Dedifferentiated amniotic fluid mesenchymal stem cell (primary cell): ENCODE results near the gene WDR18.

Experiments
- DNase-seq: peaks from one replicate; pipeline ENCODE4 v3.0.0-alpha.2; 2016; ENCODE audit errors: extremely low spot score

The WDR18 gene

GRCh38 chr19:1008268-1009040 lies 24.3 kb downstream of the WDR18 start:
- no peak for DNase-seq

DNA sequence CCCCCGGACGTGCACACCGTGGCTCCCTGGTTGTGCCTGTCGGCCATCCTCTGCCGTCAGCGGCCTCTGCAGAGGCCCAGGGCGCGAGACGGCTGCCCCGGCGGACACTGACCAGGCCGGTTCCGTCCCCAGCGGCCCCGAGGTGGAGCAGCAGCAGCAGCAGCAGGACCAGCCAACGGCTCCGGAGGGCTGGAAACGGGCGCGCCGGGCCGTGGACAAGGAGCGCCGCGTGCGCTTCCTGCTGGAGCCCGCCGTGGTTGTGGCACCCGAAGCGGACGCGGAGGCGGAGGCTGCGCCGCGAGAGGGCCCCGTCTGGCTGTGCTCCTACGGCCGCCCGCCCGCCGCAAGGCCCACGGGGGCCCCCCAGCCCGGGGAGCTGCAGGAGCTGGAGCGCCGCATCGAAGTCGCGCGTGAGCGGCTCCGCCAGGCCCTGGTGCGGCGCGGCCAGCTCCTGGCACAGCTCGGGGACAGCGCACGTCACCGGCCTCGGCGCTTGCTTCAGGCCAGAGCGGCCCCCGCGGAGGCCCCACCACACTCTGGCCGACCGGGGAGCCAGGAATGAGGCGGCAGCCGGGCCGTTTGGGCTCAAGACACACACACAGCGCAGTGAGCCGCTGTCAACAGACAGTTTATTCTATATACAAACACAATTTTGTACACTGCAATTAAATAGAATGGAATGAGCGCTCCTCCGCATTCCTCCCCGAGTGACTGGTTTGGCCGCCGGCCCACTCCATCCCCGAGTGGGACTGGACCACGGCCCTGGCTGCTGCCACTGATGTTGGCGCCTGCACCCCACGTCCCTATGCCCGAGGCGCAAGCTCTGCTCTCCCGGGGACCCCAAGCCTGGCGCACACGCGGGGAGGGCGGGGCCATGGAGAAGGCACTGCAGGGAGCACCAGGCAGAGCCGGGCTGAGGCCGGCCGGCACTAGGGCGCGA lies 25.2 kb downstream of the WDR18 start:
- no peak for DNase-seq

DNA sequence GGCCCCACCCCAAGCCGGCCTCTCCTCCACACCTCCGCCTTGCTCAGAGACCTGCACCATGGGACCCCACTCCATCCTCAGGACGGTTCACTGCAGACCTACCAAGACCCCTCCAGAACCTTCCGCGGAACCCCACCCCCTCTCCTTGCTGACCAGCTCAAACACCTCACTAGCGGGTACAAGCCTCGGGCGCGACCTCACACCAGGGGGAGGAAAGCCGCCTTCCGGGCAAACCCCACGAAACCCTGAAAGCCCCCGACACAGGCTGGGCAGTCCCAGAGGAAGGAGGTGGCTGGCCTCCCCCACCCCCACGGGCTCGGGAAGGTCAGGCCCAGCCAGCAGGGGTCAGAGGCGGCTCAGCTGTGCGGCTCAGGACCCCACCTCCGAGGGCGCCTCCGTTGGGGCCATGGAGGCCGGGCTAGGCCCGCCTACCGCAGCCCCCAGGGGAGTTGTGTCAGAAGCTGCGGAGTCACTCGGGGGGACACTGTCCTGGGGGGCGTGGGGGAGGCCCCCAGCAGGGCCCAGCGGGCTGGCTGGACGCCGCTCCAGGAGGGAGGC lies 25.9 kb downstream of the WDR18 start:
- no peak for DNase-seq

GRCh38 chr19:1010586-1011510 lies 26.7 kb downstream of the WDR18 start:
- DNase-seq: no peak

DNA sequence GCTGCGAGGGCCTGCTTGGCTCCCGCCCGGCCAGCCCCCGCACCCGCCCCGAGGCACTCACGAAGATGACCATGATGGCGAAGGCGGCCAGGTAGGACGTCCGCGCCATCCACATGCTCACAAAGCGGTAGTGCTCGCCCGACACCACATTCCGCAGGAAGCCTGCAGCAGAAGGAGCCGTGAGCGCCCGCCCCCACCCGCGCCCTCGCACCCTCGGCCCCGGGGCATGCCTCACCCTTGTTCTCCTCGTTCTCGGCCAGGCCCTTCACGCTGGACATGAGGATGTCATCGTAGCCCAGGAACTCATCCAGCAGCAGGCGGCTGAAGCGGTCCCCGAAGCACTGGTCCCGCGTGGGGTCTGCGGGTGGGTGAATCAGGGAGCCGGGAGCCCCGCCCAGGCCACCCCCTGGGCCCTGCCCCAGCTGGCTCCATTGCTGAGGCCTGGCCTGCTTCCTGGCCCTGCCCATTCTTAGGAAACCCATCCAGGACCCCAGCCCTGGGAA lies 27.7 kb downstream of the WDR18 start:
- DNase-seq: no peak

- DNase-seq: no peak
Measured at GRCh38 chr19:1012334-1012733, 28.2 kb downstream of the WDR18 start.

GRCh38 chr19:1013218-1013617 lies 29.1 kb downstream of the WDR18 start:
- no peak for DNase-seq

GRCh38 chr19:1014161-1015060 lies 30.3 kb downstream of the WDR18 start:
- no peak for DNase-seq

DNA sequence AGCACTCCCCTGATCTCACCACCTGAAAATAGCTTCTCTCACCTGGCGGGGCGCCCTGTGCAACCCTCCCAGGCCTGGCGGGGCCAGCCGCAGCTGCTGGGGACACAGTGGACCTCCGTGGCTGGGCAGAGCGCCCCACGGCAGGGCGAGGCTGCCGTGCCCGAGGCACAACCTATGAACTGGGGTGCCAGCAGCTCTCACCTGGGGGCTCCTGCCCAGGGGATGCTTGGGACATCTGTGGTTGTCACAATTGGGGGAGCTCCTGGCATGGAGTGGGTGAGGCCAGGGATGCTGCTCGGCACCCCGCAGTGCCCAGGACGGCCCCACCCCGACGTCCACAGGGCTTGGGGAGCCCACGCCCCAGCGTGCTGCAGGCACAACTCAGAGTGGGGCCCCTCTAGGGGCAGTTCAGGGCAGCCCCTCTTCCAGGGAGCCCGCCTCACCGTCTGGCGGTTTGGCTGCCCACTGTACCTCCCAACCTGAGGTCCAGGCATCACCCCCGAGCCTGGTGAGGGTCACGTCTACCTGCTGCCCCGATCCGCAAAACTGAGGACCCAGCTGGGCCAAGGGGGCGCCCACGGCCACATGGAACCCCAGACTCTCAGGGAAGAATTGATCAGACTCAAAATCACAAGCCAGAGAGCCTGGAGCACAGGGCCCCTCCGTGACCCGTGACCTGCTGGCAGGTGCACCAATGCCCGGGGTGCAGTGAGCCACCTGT lies 31.1 kb downstream of the WDR18 start:
- DNase-seq: no peak

DNA sequence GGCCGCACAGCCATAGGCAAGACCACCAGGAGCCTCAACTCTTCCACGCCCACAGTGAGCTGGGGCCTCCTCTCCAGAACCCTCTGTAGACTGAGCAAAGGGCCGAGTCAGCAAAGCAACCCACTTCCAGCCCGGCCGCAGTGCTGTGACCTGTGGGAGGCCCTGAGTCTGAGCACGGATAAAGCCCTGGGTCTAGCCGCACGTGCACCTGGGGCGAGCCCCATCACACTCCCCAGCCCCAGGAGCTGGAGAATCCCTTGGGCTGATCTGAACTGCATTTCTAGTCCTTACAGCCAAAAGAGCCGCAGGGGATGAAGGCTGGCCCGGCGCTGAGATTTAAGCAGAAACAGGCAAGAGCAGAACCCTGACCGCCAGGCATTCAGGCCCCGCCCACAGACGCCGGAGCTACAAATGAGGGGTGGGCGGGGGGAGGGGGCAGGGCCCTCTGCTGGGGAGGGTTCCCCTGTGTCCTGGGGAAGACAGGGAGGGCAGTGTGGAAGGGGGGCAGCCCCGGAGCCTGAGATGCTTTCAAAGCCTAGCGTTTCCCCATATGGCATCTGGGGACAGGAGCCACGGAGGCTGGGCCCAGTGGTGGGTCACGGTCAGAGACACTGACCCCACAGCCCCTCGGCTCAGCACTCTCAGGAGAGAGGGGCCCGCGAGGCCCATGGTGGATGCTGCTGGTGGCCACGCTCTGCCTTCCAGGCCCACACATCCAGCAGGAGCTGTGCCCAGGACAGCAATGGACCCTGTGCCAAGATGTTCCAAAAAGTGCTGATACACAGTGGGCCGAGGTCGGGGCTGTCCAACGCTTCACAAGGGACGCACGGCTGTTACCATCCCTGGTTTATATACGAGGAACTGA lies 31.9 kb downstream of the WDR18 start:
- DNase-seq: no peak

GRCh38 chr19:1016647-1017114 lies 32.5 kb downstream of the WDR18 start:
- no peak for DNase-seq

DNA sequence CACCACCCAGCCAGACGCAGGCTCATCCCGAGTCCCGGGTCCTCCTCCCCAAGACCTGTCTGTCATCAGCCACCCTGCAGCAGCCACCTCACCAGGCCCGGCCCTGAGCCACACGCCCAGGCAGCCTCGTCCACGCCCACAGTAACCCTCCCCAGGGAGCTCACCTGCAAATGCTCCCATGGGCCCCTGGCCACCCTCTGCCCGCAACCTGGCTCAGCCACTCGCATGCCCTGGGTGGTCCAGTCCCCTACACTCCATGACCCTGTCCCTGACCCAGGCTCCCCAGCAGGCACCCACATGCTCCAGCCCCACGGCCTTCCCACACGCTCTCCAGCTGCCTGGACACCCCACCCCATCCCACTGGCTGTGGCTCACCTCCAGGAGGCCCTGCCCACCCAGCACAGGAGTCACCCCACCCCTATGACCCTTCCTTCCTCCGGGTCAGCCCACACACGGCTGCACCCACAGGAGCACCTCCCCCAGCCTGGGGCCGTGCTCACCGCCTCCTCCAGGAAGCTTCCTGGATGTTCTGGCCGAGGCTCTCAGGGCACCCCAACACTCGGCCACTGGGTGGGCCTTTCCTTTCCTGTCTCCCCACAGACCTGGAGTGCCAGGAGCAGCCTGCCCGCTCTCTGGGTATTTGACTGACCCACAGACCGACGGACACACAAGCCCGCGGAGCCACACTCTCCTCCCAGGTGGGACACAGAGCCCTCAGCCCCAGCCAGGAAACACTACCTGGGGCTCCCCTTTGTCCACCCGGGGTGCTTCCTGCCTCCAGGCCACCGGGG lies 33.2 kb downstream of the WDR18 start:
- no peak for DNase-seq

DNA sequence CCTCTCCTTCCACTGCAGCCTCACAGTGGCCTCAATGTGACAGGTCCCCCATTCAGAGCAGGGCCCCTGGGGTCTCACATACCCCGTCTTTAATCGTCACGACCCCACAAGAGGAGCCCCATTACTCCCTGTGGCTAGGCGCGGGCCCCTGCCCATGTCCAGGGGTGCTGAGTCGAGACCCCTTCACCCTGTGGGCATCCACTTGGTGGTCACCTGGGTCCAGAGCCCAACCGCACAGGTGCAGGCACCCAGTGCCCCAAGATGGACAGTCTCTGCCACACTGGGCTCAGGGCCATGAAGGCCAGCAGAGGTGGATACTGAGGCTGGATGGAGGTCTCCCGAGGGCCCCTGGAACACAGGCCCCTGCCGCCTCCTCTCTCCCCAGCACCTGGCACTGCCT lies 33.8 kb downstream of the WDR18 start:
- DNase-seq: no peak

- DNase-seq: no peak
Measured at GRCh38 chr19:1018393-1018792, 34.2 kb downstream of the WDR18 start.

GRCh38 chr19:1018932-1019615 lies 34.9 kb downstream of the WDR18 start:
- DNase-seq: no peak

DNA sequence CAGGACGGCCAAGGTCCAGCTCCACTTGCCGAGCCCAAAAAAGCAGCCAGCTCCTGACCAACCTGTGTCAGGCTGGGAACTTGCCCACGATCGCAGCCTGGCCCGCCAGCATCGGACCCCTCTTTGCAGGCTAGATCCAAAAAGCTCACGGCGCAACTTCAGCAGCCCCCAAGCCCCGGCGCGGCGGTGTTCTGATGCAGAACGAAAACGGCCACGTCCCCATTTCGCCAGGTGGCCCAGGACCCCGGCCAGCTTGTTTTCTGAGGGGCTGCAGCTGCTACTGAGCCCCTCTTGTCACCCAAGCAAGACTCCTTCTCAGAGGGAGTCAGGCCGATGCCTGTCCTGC lies 35.4 kb downstream of the WDR18 start:
- DNase-seq: no peak
